Measurements from ENCODE around the gene PCBD2.
"Not testable (repeated sequence)": the region's sequence is repeated elsewhere in the genome, so short reads cannot be mapped to it uniquely, and the experiment has no call there.

The PCBD2 gene

DNA sequence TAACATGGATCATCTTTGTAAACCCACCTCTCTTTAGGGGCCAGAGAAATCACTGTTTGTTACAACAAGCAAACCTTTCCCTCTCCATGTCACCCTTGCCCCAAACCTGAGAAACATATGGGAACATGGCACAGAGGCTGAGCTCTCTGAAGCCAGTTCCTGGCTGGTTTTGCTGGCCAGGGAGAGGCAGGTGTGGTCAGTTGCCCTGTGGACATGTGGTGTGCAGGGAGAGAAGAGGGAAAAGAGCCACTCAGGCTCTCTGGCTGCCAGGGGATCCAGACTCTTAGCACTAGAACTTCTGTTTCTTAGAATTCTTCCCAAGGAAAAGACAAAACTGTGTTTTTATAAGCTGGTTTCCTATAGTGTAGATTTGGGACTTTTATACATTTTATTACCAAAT is 58.2 kb downstream of the PCBD2 start:
- DNase-seq (ENCODE audit: low spot score) = no peak

DNA sequence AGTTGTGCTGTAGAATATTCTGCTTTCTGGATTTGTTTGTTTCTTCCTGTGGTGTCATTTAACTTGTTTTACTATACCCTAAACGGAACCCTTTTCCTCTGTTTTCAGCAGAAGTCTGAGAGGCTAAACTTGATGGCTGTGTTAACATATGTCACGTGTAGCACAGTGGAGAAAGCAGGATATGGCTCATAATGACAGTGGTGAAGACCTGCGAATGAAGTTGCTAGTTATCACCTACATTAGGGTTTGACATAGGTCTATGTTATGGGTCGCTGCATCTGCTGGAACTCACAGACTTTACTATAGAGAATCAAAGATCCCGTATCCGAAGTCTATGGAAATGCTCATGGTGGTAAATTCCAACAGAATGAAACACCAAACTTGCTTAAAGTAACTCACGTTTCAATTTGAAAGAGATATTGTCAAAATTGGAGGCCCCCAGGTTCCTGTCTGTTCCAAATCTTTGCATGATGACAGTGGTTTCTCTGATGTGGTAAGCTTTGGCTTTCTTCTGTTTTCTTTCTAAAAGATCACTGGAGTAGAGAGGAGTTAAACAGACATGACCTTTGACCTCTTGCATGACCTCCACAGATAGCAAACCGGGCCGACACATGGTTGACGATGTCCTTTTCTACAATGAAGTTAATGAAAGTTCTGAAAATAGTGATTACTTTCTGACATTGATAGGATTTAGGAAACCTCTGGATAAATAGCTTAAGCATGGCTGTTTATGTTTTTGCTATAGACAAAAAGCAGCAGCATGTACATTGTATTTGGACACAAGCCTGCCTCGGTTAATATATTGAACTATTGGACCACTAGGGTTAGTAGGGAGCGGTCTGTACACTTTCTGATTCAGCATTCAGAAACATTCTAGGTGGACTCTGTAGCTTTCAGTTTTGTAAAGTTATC is 59.7 kb downstream of the PCBD2 start:
- no peak for DNase-seq (ENCODE audit: low spot score)

DNA sequence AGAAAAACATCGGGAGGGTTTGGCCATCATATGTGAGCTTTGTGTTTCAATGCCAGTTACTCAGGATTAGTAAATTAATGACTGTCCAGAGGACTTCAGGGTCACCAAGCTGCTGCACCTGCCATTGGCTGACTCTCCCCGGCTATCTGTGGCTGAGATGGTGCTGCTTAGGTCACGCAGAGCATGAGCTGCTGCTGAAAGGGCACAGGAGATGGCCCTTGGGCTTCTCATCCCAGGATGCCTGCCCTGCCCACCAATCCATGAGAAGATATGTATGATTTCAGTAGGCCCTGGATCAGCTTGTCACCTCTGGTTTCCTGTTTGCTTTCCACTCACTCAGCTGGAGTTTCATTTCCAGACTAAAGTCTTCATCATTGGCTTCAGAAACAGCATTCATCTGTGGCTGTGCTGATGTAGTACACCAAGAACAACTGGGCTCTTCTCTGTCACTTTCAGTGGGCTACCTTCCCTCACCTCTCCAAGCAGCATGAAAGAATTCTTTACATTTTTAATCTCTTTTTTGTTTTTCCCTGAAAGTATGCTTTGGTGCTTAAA is 60.4 kb downstream of the PCBD2 start:
- no peak for DNase-seq (ENCODE audit: low spot score)

DNA sequence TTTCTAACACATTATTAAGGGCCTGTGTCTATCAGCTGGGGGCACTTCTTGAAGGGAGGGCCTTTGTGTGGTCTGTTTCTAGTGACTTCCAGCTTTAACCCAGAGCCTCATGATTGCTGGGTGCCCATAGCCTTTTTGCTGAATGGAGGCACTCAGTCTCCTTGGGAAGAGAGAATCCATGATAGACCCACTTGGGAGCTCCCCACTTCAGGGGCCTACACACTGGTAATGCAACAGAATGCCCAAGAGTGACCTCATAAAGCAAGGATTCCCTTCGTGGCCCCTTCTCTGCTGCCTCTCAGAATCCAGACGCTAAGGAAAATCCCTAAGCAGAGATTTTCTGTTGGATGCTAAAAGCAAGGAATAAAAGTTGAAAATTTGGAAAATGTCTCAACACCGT is 62.7 kb downstream of the PCBD2 start, which contains the start of gene CATSPER3:
CATSPER3 (plus strand) TSS at position 301 of the 400 bp plus-strand sequence; CDS start at position 386, 85 bp downstream.
- no peak for DNase-seq (ENCODE audit: low spot score)

DNA sequence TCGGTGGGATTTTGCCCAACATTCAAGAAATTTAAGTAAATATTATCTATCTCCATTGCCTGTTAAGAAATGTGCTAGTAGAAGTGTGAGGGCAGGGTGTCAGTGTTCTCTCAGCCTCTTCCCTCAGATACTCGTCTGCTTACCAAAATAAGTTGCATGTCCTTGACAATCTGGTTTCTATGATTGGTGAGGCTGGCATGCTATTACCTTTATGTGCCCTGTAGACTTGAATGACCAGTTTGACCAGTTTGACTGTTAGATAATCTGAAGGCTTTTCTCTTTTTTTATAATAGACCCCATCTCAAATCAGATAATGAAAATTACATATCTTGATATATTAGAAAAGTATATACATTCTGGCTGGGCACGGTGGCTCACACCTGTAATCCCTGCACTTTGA is 63.1 kb downstream of the PCBD2 start:
- DNase-seq (ENCODE audit: low spot score) = no peak

DNA sequence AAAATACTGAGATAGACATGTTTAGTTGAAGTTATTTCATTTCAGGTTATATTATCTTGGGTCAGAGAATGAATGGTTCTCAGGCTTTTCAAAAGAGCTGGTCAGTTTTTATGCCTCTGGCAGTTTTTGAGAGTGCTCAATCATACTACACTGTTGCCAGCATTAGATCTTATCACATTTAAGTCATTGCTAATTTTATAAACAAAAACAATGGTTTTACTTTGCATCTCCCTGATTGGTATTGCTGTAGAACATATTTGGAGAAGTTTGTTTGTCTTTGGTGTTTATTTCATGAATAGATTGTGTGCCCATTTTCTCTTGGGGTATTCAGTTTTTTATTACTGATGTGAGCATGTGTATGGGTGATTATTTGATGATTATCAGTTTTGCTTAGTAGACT is 64.2 kb downstream of the PCBD2 start:
- DNase-seq (ENCODE audit: low spot score) = no peak

DNA sequence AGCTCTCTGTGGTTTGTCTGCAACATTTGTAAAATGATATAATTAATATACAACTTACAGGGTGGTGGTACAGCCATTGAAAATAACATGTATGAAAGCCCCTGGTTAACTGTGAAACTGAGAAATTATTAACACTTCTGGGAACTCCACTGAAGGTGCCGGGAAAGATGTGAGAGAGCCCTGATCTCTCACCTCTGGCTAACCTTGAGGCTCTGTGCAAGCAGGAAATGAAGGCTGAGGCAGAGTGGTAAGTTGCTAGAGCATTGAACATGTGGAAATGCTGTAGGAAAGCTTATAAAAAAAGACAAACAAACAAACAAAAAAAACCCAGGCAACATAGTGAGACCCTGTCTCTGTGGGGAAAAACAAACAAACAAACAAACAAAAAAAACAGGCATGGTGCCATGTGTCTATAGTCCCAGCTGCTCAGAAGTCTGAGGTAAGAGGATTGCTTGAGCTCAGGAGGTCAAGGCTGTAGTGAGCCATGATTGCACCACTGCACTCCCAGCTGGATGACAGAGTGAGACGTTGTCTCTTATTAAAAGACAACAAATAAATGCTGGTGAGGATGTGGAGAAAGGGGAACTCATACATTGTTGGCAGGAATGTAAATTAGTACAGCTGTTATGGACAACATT is 70.3 kb downstream of the PCBD2 start:
- no peak for DNase-seq (ENCODE audit: low spot score)

DNA sequence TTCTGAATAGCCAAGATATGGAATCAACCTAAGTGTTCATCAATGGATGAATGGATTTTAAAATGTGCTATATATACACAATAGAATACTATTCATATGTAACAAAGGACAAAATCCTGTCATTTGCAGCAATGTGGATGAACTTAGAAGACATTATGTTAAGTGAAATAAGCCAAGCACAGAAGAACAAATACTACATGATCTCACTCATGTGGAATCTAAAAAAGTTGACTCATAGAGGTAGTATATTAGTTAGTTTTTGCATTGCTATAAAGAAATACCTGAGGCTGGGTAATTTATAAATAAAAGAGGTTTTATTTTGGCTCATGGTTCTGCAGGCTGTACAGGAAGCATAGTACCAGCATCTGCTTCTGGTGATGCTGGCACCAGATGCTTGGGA is 70.9 kb downstream of the PCBD2 start:
- no peak for DNase-seq (ENCODE audit: low spot score)

DNA sequence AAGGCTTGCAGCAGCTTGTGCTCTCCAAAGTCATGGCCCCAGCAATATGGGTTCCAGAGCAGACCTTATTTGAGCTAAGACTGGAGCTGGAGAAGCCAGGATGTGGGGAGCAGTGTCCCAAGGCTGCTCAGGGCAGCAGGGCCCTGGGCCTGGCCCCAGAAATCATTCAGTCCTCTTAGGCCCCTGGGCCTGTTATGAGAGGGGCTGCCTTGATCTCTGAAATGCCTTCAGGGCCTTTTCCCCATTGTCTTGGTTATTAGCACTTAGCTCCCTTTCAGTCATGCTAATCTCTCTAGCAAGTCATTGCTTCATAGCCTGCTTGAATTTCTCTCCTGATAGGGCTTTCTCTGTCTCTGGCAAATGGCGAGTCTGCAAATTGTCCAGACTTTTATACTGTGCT is 71.9 kb downstream of the PCBD2 start:
- no peak for DNase-seq (ENCODE audit: low spot score)

DNA sequence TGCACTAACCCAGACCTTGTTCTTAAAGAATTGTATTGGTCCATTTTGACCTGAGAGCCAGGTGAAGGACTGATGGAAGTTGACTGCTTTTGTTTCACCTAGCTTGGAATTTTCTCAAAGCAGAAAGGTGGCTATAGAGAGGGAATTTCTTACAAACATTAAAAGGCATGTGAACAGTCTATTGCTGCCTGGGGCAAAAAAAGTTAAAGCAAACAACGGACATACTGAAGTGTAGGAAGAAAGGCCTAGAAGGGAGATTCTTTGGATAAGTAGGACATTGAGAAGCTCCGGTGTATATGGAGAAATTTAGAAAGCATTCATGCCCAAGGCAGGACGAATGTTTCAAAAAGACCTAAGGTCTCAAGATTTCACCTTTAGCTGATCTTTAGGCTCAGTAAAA is 74.5 kb downstream of the PCBD2 start:
- DNase-seq (ENCODE audit: low spot score) = no peak

DNA sequence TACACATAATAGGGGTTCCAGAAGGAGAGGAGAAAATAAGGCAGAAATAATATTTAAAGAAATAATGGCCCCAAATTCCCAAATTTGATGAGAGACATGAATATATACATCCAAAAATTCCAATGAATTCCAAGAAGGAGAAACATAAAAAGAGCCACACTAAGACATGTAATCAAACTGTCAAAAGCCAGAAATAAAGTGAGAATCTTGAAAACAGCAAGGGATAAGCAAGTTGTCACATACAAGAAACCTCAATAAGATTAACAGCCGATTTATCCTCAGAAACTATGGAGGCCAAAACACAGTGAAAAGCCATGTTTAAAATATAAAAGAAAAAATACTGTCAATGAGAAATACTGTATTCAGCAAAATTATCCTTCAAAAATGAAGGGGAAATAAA is 77.3 kb downstream of the PCBD2 start:
- no peak for DNase-seq (ENCODE audit: low spot score)

DNA sequence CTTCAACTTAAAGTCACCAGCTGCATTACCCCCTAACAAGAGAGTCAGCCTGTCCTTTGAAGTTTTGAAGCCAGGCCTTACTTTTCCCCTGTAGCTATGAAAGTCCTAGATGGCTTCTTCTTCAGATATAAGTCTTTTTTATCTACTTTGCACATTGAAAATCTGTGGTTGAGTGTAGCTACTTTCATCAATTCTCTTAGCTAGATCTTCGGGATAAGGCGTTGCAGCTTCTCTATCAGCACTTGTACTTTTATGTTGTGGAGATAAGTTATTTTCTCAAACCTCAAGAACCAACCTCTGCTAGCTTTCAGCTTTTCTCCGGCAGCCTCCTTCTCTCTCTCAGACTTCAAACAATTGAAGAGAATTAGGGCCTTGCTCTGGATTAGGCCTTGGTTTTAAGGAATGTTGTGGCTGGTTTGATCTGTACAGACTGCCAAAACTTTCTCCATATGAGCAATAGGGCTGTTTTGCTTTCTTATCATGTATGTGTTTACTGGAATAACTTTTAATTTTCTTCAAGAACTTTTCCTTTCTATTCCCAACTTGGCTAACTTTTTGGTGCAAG is 84.4 kb downstream of the PCBD2 start:
- DNase-seq (ENCODE audit: low spot score) = no peak

DNA sequence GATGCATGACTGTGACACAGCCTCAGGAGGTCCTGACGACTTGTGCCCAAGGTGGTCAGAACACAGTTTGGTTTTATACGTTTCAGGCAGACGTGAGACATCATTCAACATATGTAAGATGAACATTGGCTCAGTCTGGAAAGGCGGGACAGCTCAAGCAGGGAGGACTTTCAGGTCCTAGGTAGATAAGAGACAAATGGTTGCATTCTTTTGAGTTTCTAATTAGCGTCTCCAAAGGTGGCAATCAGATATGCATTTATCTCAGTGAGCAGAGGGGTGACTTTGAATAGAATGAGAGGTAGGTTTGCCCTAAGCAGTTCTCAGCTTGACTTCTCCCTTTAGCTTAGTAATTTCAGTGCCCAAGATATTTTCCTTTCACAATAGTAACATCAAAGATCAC is 85.3 kb downstream of the PCBD2 start:
- DNase-seq (ENCODE audit: low spot score) = not testable (repeated sequence)

DNA sequence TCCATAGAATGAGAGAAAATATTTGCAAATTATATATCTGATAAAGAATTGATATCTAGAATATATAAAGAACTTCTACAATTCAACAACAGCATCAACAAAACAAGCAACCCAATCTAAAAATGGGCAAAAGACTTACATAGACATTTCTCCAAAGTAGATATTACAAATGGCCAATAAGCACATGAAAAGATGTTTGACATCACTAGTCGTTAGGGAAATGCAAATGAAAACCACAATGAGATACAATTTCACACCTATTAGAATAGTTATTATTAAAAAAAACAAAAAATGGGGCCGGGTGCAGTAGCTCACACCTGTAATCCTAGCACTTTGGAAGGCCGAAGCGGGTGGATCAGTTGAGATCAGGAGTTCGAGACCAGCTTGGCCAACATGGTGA is 87.2 kb downstream of the PCBD2 start:
- no peak for DNase-seq (ENCODE audit: low spot score)

DNA sequence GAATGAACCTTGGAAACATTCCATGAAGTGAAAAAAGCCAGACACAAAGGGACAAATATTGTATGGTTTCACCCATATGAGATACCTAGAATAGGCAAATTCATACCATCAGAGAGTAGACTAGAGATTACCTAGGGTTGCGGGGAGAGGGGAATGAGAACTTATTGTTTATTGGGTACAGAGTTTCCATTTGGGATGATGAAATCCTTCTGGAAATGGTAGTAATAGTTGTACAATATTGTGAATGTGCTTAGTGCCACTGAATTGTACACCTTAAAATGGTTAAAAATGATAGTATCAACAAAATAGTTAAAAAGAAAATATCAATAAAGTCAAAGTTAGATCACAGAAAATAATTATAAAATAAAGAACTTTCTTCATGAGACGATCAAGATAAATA is 88.2 kb downstream of the PCBD2 start:
- no peak for DNase-seq (ENCODE audit: low spot score)

DNA sequence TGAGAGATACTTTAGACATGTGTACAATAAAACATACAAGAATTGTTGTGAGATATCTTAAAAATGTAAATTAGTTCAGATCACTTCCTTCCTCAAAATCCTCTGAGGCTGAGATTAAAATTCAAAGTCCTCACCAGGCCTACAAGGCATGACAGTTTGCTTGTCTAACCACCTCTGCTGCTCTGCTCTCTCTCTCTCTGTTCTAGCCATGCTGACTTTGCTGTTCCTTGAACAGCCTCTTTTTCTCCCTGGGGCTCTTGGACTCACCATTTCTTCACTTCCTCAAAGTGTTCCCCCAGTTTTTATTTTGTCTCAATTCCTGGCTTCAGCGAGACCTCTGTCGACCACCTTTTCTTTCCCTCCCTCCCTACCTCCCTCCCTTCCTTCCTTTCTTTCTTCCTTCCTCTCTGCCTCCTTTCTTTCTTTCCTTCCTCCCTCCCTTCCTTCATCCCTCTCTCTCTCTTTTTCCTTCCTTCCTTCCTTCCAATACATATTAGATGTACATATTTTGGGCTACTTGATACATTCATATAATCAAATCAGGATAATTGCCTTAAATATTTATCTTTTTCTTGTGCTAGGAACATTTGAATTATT is 89.7 kb downstream of the PCBD2 start:
- no peak for DNase-seq (ENCODE audit: low spot score)

DNA sequence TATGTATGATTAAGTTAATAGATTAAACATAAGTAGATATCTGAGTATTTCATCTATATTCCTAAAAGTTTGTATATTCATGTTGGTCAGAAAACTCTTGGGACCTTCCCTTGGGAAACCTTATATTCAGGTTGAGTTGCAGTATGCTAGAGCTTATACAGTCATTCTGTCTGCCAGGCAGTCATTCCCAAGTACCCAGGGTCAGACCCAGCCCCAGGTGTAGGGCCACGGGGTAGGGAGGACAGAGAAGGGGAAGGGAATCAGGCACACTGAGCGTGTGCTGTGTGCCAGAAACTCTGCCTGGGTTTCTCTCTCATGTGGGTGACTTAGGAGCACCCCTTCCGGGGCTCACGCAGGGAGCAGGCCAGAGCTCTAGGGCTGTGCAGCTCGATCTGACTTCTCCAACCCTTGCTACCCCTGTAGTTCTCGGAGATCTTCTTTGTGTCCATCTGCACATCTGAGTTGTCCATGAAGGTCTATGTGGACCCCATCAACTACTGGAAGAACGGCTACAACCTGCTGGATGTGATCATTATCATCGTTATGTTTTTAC is 91.0 kb downstream of the PCBD2 start:
- no peak for DNase-seq (ENCODE audit: low spot score)

DNA sequence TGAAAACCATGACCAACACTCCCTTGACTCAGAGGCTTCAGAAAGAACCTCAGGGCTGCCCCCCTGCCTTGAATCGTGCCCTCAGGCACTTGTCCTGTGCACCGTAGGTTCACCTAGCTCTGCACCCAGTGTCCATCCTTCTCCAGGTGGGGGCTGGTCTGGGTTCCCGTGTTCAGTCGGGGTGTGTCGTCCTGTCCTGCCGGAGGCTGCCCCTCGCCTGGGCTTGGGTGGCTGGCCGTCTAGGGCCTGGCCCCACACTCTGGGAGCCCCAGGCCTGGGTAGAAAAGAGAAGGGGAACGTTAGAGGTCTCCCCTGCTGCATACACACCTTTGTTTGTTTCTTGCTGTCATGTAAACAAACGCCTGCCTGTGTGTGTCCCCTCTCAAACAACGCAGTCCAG is 92.1 kb downstream of the PCBD2 start:
- DNase-seq (ENCODE audit: low spot score) = no peak

DNA sequence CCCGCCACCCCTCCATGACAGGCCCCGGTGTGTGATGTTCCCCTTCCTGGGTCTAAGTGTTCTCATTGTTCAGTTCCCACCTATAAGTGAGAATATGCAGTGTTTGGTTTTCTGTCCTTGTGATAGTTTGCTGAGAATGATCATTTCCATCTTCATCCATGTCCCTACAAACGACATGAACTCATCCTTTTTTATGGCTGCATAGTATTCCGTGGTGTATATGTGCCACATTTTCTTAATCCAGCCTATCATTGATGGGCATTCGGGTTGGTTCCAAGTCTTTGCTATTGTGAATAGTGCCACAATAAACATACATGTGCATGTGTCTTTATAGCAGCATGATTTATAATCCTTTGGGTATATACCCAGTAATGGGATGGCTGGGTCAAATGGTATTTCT is 93.1 kb downstream of the PCBD2 start:
- not testable (repeated sequence) for DNase-seq (ENCODE audit: low spot score)

DNA sequence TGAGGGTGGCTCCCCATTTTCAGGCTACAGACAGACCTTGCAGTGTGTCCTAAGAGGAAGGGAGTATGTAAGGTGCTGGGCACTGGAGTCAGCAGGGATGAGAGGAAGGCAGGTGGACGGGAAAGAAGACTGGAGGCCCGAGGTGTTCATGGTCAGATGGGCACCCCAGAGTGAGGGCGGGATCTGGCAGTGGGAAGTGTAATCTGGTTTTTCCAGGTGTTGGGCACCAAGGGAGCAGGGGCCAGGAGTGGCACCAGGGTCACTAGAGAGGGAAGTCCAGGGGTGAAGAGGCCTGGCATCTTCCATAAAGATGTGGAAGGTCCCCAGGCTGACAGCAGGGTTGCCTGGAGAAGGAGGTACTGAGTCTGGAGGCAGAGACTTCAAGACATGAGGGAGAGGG is 99.4 kb downstream of the PCBD2 start:
- DNase-seq (ENCODE audit: low spot score) = no peak

DNA sequence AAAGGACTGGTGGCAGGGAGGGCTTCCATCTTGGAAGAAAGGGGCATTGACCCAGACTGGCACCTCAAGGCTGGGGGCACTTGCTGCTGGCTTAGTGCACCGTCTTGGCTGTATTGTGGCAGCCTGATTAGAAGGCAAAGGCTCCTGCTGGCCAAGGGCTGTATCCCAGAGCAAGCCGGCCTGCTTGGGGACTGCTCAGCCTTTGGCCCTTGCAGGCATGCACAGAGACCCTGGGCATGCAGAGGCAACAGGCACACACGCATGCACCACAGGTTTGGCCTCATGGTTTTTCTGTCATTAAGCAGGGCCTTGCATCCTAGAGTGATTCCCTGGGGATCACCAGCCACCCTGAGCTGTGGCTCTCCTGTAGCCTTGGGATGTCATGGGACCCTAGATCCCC is 100.1 kb downstream of the PCBD2 start:
- DNase-seq (ENCODE audit: low spot score) = no peak

DNA sequence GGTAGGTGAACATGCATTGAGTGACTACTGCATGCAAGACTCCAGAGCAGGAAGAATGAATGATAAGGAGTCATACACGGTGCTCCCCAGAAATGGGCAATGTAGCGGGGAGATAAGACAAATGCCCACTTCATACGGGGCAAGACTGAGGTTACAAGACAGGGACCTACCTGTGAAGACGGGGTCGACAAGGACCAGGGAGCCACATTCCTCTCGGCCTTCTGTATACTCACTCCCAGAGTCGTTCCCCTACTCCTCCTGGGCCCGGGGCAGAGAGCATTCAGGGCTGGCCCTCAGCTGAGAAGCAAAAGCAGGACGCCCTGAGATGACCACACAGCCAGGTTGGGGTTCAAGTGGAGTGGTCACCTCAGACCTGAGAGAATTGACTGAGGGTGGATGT is 102.4 kb downstream of the PCBD2 start:
- no peak for DNase-seq (ENCODE audit: low spot score)
